GM18508 (cell line): ENCODE data around the gene ACTRT2.

Experiments
- ATAC-seq: cut with Tn5 transposase; IDR thresholded peaks from one replicate; pipeline ENCODE4 v1.9.1; 2021; ENCODE audit warnings: moderate number of reproducible peaks; ENCODE audit not compliant: insufficient read depth, unreplicated experiment

The ACTRT2 gene

GRCh38 chr1:3015744-3016143 lies 5.5 kb upstream of the ACTRT2 start:
- no peak for ATAC-seq

DNA sequence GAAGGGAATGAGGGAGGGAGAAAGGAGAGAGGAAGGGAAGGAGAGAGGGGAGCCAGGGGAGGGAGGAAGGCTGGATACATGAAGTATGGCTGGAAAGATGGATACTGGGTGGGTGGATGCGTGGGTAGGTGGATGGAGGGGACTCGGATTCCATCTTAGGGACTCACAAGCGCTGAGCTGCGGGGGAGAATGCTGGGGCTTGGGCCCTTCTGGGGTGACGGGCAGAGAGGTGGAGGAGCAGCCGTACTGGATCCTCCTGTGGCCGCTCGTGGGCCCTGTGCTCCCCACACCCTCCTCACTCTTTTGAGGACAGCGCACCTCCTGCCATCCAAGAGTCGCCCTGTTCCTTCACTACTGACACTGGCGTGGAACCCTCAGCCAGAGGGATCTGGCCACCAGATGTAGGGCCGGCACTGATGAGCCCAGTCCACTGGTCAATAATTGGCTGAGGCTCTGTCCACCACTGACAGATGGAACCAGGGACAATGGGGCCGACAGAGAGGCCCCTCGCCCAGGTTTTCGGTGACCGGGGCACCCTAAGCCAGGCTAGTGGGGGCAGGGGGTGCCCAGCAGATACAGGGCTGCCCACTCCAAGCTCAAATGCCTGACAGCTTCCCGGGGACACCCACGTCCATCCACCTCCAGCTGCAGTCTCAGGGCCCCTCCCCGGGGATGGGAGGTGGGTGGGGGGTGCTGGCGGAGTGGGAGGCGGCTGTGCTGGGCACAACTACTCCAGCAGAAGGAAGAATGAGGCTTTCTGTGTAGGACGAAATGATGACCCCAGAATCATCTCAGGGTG lies 4.4 kb upstream of the ACTRT2 start:
- no peak for ATAC-seq

GRCh38 chr1:3017440-3018050 lies 3.7 kb upstream of the ACTRT2 start:
- no peak for ATAC-seq

DNA sequence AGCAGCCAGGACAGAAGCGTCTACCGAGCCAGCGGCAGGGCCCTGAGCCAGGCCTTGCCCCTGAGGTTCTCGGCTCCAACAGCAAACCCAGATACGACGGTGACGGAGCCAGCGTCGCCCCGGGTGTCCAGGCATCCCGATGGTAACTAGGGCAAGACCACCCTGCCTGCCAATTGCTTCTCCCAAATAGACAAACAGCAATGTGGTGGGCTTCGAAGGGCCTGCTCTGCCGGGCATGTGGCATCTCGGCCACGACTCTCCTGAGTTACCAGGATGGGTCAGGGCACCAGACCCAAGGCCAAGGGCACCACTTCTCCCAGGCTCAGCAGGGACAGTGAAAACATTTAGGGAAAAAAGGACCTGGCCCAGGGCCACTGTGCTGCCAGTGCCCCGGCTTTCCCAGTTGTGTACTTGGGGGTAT lies 3.2 kb upstream of the ACTRT2 start:
- ATAC-seq = no peak

- no peak for ATAC-seq
These were observed 2.7 kb upstream of the ACTRT2 start for GRCh38 chr1:3018576-3018975.

- no peak for ATAC-seq
These were observed 2.2 kb upstream of the ACTRT2 start for GRCh38 chr1:3019007-3019515.

GRCh38 chr1:3019516-3020051 lies 1.7 kb upstream of the ACTRT2 start:
- ATAC-seq = no peak

DNA sequence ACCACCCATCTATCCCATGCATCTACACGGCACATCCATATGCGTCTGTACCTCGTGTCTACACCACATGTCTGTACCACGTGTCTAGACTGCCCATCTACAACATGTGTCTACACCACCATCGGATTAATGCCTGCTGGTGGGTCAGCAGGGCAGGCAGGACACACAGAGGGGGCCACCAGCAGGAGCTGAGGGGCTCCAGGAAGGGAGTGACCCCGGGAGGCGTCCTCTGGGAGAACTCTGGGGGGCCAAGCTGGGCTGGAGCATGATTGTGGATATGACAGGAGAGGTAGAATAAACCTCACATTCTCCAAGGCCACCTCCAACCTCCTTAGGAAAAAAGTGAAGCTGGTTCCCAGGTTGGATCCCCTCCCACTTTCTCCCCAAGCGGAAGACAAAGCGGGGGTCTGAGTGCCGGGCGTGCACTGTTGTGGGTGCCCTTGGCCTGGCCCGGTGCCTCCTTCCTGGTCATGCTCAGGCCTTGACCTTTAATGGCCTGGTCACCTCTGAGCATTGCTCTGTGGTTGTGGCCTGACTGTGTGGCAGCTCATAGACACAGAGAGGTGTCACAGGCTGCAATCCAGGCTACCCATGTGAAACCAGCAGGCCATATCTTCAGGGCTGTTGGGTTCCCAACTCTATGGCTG lies 881 bp upstream of the ACTRT2 start:
- no peak for ATAC-seq

GRCh38 chr1:3021801-3022401 lies 634 bp downstream of the ACTRT2 start:
- ATAC-seq = no peak

DNA sequence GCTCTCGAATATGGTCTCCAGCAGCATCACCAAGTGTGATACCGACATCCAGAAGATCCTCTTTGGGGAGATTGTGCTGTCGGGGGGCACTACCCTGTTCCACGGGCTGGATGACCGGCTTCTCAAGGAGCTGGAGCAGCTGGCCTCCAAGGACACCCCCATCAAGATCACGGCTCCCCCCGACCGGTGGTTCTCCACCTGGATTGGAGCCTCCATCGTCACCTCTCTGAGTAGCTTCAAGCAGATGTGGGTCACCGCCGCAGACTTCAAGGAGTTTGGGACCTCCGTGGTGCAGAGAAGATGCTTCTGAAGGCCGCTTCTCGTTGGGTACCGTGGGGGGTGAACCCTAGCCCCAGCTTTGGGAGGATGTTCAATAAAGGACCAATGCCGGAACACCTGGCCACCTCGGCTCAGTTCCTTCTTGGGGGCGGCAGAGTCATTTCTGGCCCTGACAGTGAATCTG lies 1.3 kb downstream of the ACTRT2 start:
- no peak for ATAC-seq

- no peak for ATAC-seq
These were observed 1.7 kb downstream of the ACTRT2 start for GRCh38 chr1:3022976-3023375.

DNA sequence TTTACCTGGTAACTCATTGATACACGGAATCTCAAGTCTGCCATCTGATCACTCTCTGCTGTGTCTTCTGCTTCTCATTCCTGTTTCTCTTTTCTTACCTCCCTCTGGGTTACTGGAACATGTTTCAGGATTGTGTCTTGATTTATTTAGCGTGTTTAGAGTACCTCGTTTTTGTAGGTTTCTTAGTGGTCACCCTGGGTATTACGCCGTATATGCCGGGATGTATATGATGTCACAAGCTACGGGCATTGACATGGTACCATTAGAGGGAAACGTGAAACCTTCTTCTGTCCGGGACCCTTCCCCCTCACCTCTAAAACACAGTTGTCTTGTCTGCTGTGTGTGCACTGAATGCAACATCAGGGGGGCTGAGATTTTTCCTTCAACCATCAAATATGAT lies 2.8 kb downstream of the ACTRT2 start:
- no peak for ATAC-seq

- ATAC-seq = no peak
These were observed 3.3 kb downstream of the ACTRT2 start for GRCh38 chr1:3024588-3024987.

DNA sequence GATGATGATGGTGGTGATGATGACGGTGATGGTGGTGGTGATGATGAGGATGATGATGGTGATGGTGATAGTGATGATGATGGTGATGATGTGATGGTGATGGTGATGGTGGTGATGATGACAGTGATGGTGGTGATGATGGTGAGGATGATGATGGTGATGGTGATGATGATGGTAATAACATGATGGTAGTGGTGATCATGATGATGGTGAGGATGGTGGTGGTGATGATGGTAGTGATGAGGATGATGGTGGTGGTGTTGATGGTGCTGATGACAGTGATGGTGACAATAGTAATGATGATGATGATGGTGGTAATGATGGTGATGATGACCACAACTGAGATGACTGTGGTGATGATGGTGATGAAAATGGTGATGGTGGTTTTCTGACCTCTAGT lies 4.9 kb downstream of the ACTRT2 start:
- ATAC-seq = no peak

GRCh38 chr1:3026581-3027391 lies 5.5 kb downstream of the ACTRT2 start:
- no peak for ATAC-seq

DNA sequence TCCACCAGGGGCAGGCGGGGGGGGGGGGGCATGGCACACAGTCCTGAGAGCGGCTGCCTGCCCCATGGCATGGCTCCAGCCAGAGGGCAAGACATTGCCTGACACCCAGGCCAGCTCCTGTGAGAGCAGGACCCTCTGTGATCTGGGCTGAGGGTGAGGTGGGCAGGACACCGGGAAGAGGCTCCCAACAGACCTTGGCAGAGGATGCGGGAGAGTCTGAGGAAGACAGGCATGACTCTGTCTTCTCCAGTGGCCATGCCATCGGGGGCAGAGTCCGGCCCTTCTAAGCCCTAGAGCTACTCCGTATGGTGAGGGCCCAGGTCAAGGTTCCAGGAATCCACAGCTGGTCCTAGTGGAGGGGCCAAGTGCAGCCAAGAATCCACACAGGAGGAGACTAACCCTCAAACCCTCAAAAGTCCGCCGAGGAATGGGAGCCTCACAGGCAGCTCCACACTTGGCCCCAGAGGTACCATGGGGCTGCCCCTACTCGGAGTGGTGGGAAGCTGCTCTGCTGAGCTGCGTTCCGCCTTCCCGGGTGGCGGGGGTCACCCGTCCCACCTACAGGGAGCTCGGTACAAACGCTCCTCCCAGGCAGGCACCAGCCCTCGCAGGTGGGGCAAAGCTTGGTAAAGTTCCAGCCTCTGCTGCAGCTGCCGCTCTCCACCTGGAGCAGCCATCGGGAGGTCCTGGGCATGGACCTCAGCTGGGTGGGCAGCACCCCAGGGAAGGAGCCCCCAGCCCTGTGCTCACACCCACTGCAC lies 6.5 kb downstream of the ACTRT2 start:
- ATAC-seq = no peak

DNA sequence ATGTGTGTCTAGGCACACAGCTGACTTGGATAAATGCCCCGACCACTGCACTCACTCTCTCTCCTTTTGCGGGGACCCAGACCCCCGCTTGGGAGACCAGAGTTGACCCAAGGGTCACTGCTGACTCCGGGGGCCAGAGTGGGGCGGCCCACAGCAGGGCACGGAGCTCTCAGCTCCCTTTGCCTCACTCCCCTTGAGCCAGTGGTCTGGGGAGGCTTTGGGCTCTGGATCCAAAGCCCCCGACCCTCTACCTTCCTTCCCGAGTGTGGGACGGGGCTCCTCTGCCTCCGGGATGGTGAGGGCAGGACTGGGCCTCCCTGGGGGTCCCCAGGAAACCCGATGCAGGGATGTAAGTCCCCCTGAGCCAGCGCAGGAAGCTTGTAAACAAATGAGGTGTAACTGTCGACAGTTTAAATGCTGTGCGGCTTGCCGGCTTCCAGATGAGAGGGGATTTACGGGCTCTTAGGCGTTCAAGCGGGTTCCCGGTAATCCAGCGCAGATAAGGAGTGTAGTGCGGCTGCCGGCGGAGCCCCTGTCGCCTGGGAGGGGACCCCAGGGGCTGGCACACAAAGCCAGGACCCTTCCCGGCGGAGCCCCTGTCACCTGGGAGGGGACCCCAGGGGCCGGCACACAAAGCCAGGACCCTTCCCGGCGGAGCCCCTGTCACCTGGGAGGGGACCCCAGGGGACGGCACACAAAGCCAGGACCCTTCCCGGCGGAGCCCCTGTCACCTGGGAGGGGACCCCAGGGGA lies 7.4 kb downstream of the ACTRT2 start:
- ATAC-seq = no peak

GRCh38 chr1:3029481-3029961 lies 8.3 kb downstream of the ACTRT2 start:
- no peak for ATAC-seq
